ENCODE data around the gene FGFBP2.

The FGFBP2 gene

DNA sequence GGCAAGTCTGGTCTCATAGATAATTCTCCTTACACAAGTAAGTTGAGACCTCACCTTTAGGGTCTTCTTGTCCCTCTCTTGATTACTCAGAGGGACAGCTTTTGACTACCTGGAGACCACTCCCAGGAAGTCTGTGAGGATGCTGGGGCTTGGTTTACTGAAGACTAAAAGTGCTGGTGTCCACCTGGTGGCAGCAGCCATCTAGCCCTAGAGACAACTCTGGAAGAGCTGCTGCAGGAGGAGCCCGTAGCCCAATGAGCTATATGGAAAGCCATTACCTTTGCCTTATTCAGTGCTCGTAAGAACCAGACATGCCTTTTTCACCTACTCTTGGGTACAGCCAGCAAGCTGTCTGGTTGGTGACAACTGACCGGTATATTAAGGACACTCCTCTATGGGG is 7.3 kb downstream of the FGFBP2 start:
- TF ChIP-seq, protein P1, sequence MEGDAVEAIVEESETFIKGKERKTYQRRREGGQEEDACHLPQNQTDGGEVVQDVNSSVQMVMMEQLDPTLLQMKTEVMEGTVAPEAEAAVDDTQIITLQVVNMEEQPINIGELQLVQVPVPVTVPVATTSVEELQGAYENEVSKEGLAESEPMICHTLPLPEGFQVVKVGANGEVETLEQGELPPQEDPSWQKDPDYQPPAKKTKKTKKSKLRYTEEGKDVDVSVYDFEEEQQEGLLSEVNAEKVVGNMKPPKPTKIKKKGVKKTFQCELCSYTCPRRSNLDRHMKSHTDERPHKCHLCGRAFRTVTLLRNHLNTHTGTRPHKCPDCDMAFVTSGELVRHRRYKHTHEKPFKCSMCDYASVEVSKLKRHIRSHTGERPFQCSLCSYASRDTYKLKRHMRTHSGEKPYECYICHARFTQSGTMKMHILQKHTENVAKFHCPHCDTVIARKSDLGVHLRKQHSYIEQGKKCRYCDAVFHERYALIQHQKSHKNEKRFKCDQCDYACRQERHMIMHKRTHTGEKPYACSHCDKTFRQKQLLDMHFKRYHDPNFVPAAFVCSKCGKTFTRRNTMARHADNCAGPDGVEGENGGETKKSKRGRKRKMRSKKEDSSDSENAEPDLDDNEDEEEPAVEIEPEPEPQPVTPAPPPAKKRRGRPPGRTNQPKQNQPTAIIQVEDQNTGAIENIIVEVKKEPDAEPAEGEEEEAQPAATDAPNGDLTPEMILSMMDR (IDR thresholded peaks at IDR 0.05; ENCODE audit: borderline replicate concordance, insufficient read depth, low read depth, low read length) = no peak
- no peak overlapping the region for H3K4me3 ChIP-seq (ENCODE audit: low read depth, low read length)

DNA sequence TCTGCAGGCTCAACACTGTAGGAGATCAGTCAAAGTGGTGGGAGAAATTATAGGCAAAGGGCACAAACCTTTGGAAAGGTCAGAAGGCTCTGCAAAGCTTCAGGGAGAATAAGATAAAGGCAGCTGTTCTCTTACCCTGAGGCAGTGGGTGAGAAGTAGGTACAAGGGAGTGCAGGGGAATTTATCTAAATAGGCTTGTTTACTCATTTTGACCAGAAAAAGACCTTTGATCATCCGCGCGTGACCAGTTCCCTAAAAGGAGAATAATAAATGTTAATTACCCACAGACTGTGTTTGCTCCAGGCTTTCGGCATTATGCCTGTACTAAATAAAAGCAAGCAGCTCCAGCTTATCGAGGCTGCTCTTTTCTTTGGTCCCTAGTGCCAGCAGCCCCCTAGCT is 9.3 kb downstream of the FGFBP2 start:
- TF ChIP-seq, protein P1 (IDR thresholded peaks at IDR 0.05; ENCODE audit: borderline replicate concordance, insufficient read depth, low read depth, low read length) = no peak
- no peak overlapping the region for H3K4me3 ChIP-seq (ENCODE audit: low read depth, low read length)

DNA sequence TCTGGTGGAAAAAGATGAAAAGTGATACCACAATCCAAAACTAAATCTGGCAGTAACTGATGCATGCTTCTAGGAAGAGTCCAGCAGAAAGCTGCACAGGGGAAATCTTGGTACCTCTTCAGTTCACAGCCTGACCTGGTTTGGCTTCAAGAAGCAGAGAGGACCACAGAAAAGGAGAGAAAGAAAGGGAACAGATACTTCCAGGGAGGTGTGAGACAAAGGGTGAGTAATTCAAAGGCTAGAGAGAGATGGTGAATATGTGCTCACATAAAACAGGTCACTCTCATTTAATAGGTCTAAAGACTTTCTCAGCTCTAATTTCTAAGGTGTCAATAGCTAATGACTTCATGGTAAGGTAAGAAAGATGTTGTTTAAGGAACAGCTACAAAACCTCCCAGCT is 11.2 kb downstream of the FGFBP2 start:
- H3K4me3 ChIP-seq (ENCODE audit: low read depth, low read length) = no peak overlapping the region
- TF ChIP-seq, protein P1 (IDR thresholded peaks at IDR 0.05; ENCODE audit: borderline replicate concordance, insufficient read depth, low read depth, low read length) = no peak

DNA sequence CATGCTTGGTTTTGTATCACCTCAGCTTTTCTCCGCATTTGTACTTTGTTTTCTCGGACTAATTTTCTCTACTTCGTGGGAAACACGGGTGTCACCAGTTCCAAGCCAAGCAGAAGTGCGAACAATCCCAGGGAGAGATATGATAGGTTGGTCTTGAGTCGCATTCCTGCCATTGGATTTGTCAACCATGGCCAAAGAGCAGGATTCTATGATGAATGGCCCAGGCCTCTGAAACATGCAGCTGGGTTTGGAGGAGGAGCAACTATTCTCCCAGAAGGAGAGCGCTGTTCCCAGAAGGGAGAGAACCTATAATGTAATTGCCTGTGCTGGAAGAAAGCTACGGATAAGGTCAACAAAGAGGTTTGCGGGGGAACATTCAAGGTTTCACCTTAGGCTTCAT is 14.1 kb downstream of the FGFBP2 start:
- H3K4me3 ChIP-seq (ENCODE audit: low read depth, low read length) = no peak overlapping the region
- TF ChIP-seq, protein P1 (IDR thresholded peaks at IDR 0.05; ENCODE audit: borderline replicate concordance, insufficient read depth, low read depth, low read length) = no peak

- TF ChIP-seq, protein P1 (IDR thresholded peaks at IDR 0.05; ENCODE audit: borderline replicate concordance, insufficient read depth, low read depth, low read length) = no peak
- H3K4me3 ChIP-seq (ENCODE audit: low read depth, low read length) = no peak overlapping the region
Observed at GRCh38 chr4:15947684-15948083, 15.3 kb downstream of the FGFBP2 start.

GRCh38 chr4:15945516-15945915 is 17.5 kb downstream of the FGFBP2 start:
- TF ChIP-seq, protein P1 (IDR thresholded peaks at IDR 0.05; ENCODE audit: borderline replicate concordance, insufficient read depth, low read depth, low read length) = no peak
- H3K4me3 ChIP-seq (ENCODE audit: low read depth, low read length) = no peak overlapping the region

GRCh38 chr4:15944895-15945294 is 18.1 kb downstream of the FGFBP2 start:
- TF ChIP-seq, protein P1 (IDR thresholded peaks at IDR 0.05; ENCODE audit: borderline replicate concordance, insufficient read depth, low read depth, low read length) = no peak
- no peak overlapping the region for H3K4me3 ChIP-seq (ENCODE audit: low read depth, low read length)
